PC-9 (cell line): ENCODE results near the gene ASCC3. TPM values are rescaled to one million over a fixed set of nuclear protein-coding genes. Genes with fewer than 3 reads are reported as not detected.

Experiments
- BruUV-seq: library from RNA; stranded (reverse); fragments of 400-500 nt; replicated peaks from 2 replicates; lab custom pipeline; 2021; lab: Mats Ljungman, UMichigan
- CTCF ChIA-PET: fragments of 300-600 bp; sonication (Branson Sonifier 250); formaldehyde crosslinking; loops from one replicate; lab custom pipeline; 2022; ENCODE audit warnings: antibody characterized with exemption; lab: Charles Lee
- POLR2A ChIA-PET: fragments of 300-600 bp; sonication (Branson Sonifier 250); formaldehyde crosslinking; loops from one replicate; lab custom pipeline; 2022; ENCODE audit warnings: antibody characterized with exemption; ENCODE audit not compliant: unreplicated experiment; lab: Charles Lee
- DNase-seq, 2 experiments: peaks; one replicate each; pipeline versions ENCODE4 v3.0.0 to v3.0.0-alpha.2; 2015 to 2022; ENCODE audit warnings: mixed read lengths in 1 of 2
- H2AFZ ChIP-seq: fragments of 200-600 bp; sonication (generic); 2 replicates; pipeline ENCODE4 v1.8.1; 2017; ENCODE audit warnings: antibody characterized with exemption
- H3F3A ChIP-seq: fragments of 200-600 bp; sonication (generic); 2 replicates; pipeline ENCODE4 v1.8.1; 2017; ENCODE audit warnings: antibody characterized with exemption, mild to moderate bottlenecking, low read depth; ENCODE audit not compliant: insufficient read depth
- H3K27ac ChIP-seq: fragments of 200-600 bp; sonication (generic); 2 replicates; pipeline ENCODE4 v1.6.1; 2016; ENCODE audit warnings: mixed run types
- H3K27me3 ChIP-seq: fragments of 200-600 bp; sonication (generic); 2 replicates; pipeline ENCODE4 v1.6.1; 2016; ENCODE audit warnings: low read depth, mixed run types; ENCODE audit not compliant: insufficient read depth
- H3K36me3 ChIP-seq: fragments of 200-600 bp; sonication (generic); 2 replicates; pipeline ENCODE4 v1.6.1; 2016; ENCODE audit warnings: low read depth, mixed run types
- H3K4me1 ChIP-seq: fragments of 200-600 bp; sonication (generic); replicated peaks from 2 replicates; pipeline ENCODE4 v1.6.1; 2016; ENCODE audit warnings: mixed run types; ENCODE audit not compliant: insufficient read depth
- H3K4me2 ChIP-seq: fragments of 200-600 bp; sonication (generic); 2 replicates; pipeline ENCODE4 v1.6.1; 2017; ENCODE audit warnings: mixed run types
- H3K4me3 ChIP-seq: fragments of 200-600 bp; sonication (generic); 2 replicates; pipeline ENCODE4 v1.6.1; 2016; ENCODE audit warnings: mixed run types
- H3K79me2 ChIP-seq: fragments of 200-600 bp; sonication (generic); 2 replicates; pipeline ENCODE4 v1.6.1; 2017; ENCODE audit warnings: low read depth, mixed run types
- H3K9me2 ChIP-seq: fragments of 200-600 bp; sonication (generic); 2 replicates; pipeline ENCODE4 v1.8.1; 2017; ENCODE audit warnings: mild to moderate bottlenecking; ENCODE audit not compliant: insufficient read depth
- H3K9me3 ChIP-seq: fragments of 200-600 bp; sonication (generic); 2 replicates; pipeline ENCODE4 v1.8.1; 2016; ENCODE audit warnings: low read depth; ENCODE audit not compliant: insufficient read depth
- H4K20me1 ChIP-seq: fragments of 200-600 bp; sonication (generic); 2 replicates; pipeline ENCODE4 v1.8.1; 2017; ENCODE audit not compliant: insufficient read depth
- EZH2 ChIP-seq: fragments of 200-600 bp; sonication (generic); IDR thresholded peaks from 2 replicates; pipeline ENCODE4 v1.8.0; 2017; ENCODE audit warnings: antibody characterized with exemption, low read depth
- intact Hi-C: fragments of 100-400 bp; cut with micrococcal nuclease; formaldehyde crosslinking; loops from one replicate; pipeline ENCODE4 v1.10.0; 2022; ENCODE audit not compliant: unreplicated experiment
- total RNA-seq: library from RNA; stranded (reverse); gene quantifications from 2 replicates; pipeline ENCODE4 v1.2.3, GENCODE V29; 2021
- TF ChIP-seq, protein P1 (sequence below): fragments of 200-600 bp; sonication (generic); conservative IDR thresholded peaks from 2 replicates; pipeline ENCODE4 v1.6.1; 2017; ENCODE audit warnings: mixed run types, antibody characterized with exemption, mild to moderate bottlenecking, moderate library complexity

Gene ASCC3
- total RNA-seq, 1 experiment from 2014 or later: 29.4 TPM

DNA sequence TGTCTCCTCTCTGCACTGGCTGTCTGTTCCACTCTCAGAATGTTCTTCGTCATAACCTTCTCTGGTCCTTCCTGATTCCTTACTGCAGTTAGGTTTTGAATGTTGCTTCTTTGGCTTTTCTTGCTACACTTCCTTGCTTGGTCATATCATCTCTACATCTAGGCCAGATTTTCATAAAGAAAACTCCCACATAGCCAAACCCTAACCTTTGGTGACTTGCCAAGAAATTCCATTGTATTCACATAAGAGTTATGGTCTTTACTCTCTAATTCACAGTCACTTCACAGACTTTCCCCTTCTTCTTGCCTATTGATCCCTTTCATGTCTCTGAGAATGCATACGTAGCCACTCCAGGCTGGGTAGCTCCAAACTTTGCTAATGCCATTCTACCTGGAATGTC lies 374.5 kb downstream of the ASCC3 start:
- Histone ChIP-seq H3K4me2 (no peak overlapping the region), H3K27me3 (no peaks in the 10 kb centered on the region), H3K36me3 (peaks cover 5% of the 10 kb centered on the region; the same call in 1 of the 2 replicates), H3K9me3 (no peaks in the 10 kb centered on the region), H3K9me2 (no peaks in the 10 kb centered on the region), H4K20me1 (no peaks in the 10 kb centered on the region), H2AFZ (no peak overlapping the region), H3K79me2 (no peaks in the 10 kb centered on the region), H3F3A (no peaks in the 10 kb centered on the region), H3K4me1 (no peaks in the 10 kb centered on the region), H3K4me3 (no peak overlapping the region), H3K27ac (no peak overlapping the region)
- intact Hi-C loops: loop anchor here (10.0 kb wide), 1 partner anchor 202 kb away; no protein-coding TSS in a partner anchor
- TF ChIP-seq EZH2: no peak
- TF ChIP-seq, protein P1, sequence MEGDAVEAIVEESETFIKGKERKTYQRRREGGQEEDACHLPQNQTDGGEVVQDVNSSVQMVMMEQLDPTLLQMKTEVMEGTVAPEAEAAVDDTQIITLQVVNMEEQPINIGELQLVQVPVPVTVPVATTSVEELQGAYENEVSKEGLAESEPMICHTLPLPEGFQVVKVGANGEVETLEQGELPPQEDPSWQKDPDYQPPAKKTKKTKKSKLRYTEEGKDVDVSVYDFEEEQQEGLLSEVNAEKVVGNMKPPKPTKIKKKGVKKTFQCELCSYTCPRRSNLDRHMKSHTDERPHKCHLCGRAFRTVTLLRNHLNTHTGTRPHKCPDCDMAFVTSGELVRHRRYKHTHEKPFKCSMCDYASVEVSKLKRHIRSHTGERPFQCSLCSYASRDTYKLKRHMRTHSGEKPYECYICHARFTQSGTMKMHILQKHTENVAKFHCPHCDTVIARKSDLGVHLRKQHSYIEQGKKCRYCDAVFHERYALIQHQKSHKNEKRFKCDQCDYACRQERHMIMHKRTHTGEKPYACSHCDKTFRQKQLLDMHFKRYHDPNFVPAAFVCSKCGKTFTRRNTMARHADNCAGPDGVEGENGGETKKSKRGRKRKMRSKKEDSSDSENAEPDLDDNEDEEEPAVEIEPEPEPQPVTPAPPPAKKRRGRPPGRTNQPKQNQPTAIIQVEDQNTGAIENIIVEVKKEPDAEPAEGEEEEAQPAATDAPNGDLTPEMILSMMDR: no peak
- ChIA-PET CTCF (no interaction called here), POLR2A (no interaction called here)
- no peak for DNase-seq
- no TSS peak for BruUV-seq

DNA sequence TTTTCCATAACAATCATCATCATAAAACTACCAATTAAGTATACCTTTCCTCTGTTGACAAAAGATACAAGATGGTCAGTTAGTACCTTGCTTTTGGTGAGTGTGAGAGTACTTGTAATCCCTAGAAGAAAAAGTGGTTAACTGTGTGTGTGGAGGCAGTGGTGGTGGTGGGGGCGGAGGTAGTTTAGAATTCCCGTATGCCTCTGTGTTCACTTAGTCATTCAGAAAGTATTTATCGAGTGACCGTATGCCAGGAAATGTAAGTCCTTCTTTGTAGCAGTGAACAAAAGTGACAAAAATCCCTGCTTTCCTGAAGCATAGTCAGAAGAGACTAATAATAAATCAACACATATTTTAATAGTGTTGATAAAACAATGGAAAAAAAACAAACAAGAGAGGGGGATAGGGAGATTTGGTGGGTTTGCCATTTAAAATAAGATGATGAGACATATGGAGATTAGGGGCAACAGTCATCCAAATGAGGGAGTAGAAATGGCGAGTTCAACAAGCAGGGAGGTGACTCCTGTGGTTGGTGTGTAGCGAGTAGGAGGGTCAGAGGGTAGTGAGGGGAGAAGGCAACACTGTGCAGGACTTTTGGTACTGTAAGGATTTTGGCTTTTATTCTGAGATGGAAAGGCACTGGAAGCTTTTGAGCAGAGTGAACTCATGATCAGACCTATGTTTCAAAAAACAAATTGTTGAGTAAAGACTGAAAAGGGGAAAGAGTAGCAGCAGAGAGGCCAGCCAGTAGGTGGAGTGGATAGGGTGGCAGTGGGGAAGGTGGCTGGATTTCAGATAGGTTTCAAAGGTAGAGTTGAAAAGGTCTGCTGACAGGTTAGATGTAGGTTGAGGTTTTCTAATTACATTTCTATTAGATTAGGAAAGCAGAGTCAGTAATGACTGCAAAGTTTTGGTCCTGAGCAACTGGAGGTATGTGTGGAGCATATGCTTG lies 376.1 kb downstream of the ASCC3 start:
- H3K27me3 ChIP-seq: no peaks in the 10 kb centered on the region
- POLR2A ChIA-PET: interaction anchor here (0.6 to 0.9 kb wide), 2 partner anchors 200 to 222 kb away, joined by 4 to 6 read pairs; no protein-coding TSS in a partner anchor
- no peak overlapping the region for H3K4me2 ChIP-seq
- H3K4me1 ChIP-seq: no peaks in the 10 kb centered on the region
- no peak for TF ChIP-seq EZH2
- TF ChIP-seq, protein P1: no peak
- H3K79me2 ChIP-seq: no peaks in the 10 kb centered on the region
- no peaks in the 10 kb centered on the region for H3F3A ChIP-seq
- CTCF ChIA-PET: no interaction called here
- H3K4me3 ChIP-seq: no peak overlapping the region
- H2AFZ ChIP-seq: no peak overlapping the region
- H3K36me3 ChIP-seq: peaks cover 5% of the 10 kb centered on the region; the same call in 1 of the 2 replicates
- DNase-seq: peak in 1 of 2 experiments; percentile 60
- no TSS peak for BruUV-seq
- H3K9me2 ChIP-seq: no peaks in the 10 kb centered on the region
- no peaks in the 10 kb centered on the region for H3K9me3 ChIP-seq
- no peak overlapping the region for H3K27ac ChIP-seq
- no peaks in the 10 kb centered on the region for H4K20me1 ChIP-seq
- intact Hi-C loops: loop anchor here (1.0 to 10.0 kb wide), 3 partner anchors 68 to 329 kb away; no protein-coding TSS in a partner anchor

DNA sequence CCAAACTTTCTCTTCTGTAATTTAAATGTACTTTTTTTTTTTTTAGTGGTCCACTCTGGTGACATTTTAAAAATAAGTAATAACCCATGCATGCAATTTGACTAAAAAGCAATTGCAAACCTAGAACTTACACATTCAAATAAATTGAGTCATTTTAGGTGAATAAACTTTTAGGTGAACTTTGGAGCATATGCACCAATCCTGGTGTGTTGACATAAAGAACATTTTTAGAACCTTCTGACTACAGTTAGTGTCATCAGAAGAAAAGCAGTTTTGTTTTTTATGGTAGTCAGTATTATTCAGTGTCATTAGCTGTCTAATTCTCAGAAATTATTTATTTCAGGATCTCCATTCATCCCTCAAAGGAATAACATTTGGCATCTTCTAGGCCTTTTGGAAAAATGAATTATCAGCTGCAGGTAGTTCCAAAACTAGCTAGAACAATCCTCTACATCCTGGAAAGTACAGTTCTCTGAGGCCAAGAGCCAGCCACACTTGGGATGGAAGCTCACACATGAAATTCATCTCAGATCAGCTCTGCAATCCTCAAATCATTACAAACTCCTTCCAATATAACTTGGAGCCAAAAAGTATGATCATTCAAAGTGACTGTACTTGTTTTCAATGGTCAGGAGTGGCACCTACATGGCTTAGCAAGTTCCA lies 378.0 kb downstream of the ASCC3 start:
- intact Hi-C loops: loop anchor here (10.0 kb wide), 1 partner anchor 198 kb away; no protein-coding TSS in a partner anchor
- POLR2A ChIA-PET: no interaction called here
- Histone ChIP-seq H2AFZ (no peak overlapping the region), H3K36me3 (no peaks in the 10 kb centered on the region), H3K27ac (no peak overlapping the region), H3K4me1 (no peaks in the 10 kb centered on the region), H3F3A (no peaks in the 10 kb centered on the region), H3K4me2 (no peak overlapping the region), H4K20me1 (no peaks in the 10 kb centered on the region), H3K79me2 (no peaks in the 10 kb centered on the region), H3K9me3 (no peaks in the 10 kb centered on the region), H3K27me3 (no peaks in the 10 kb centered on the region), H3K9me2 (no peaks in the 10 kb centered on the region), H3K4me3 (no peak overlapping the region)
- no peak for TF ChIP-seq EZH2
- TF ChIP-seq, protein P1: no peak
- CTCF ChIA-PET: no interaction called here
- DNase-seq: no peak
- BruUV-seq: no TSS peak
